ENCODE results near the gene ELOA2.

ELOA2 gene

GRCh38 chr18:47035156-47035671 is at the start of gene ELOA2:
TSS of gene ELOA2 (minus strand) at chr18:47035621. CDS start at chr18:47035264, 357 bp downstream.
- Histone ChIP-seq H3K4me1 (ENCODE audit: insufficient read depth, low read length) (no peaks in the 10 kb centered on the region), H3K9ac (ENCODE audit: low read depth, low read length) (no peak within 1 kb of the TSS), H3K36me3 (ENCODE audit: insufficient read depth, low read length) (no peaks in the 10 kb centered on the region)

GRCh38 chr18:47081578-47081977 is 46.2 kb upstream of the ELOA2 start:
- no peaks in the 10 kb centered on the region for H3K27me3 ChIP-seq (ENCODE audit: insufficient read depth, low read length, poor library complexity)
- H3K36me3 ChIP-seq (ENCODE audit: insufficient read depth, low read length) = no peaks in the 10 kb centered on the region
- no peak overlapping the region for H3K4me2 ChIP-seq (ENCODE audit: insufficient read depth, low read length)
- ATAC-seq (ENCODE audit: insufficient read depth, low read depth) (no peak), DNase-seq (no peak)
- no peak overlapping the region for H3K9ac ChIP-seq (ENCODE audit: low read depth, low read length)
- no peaks in the 10 kb centered on the region for H3K4me1 ChIP-seq (ENCODE audit: insufficient read depth, low read length)
- H2AFZ ChIP-seq (ENCODE audit: low read depth, low read length) = no peak overlapping the region
- no peaks in the 10 kb centered on the region for H4K20me1 ChIP-seq (ENCODE audit: insufficient read depth, low read length)
- H3K9me3 ChIP-seq (ENCODE audit: insufficient read depth, low read length, severe bottlenecking) = no peaks in the 10 kb centered on the region
- TF ChIP-seq EZH2 (IDR thresholded peaks at IDR 0.05; ENCODE audit: borderline replicate concordance, low read depth, low read length, severe bottlenecking) (no peak), CTCF (IDR thresholded peaks at IDR 0.05; ENCODE audit: borderline replicate concordance, extremely low read depth, low read length, poor library complexity, severe bottlenecking) (no peak)
- no peak overlapping the region for H3K4me3 ChIP-seq (ENCODE audit: low read depth in 1 of 2, low read length in 2 of 2)
- H3K27ac ChIP-seq (ENCODE audit: low read length) = no peak overlapping the region
- no peaks in the 10 kb centered on the region for H3K79me2 ChIP-seq (ENCODE audit: insufficient read depth, low read length)

More at GRCh38 chr18:47035156-47035671, at the start of gene ELOA2:
- H3K79me2 ChIP-seq (ENCODE audit: insufficient read depth, low read length) = no peaks in the 10 kb centered on the region
- H3K4me3 ChIP-seq (ENCODE audit: low read depth in 1 of 2, low read length in 2 of 2) = no peak within 1 kb of the TSS
- no peaks in the 10 kb centered on the region for H4K20me1 ChIP-seq (ENCODE audit: insufficient read depth, low read length)
- peaks cover 7% of the 10 kb centered on the region for H3K27me3 ChIP-seq (ENCODE audit: insufficient read depth, low read length, poor library complexity)
- H2AFZ ChIP-seq (ENCODE audit: low read depth, low read length) = no peak within 1 kb of the TSS
- H3K4me2 ChIP-seq (ENCODE audit: insufficient read depth, low read length) = no peak within 1 kb of the TSS
- DNase-seq = no peak
- H3K9me3 ChIP-seq (ENCODE audit: insufficient read depth, low read length, severe bottlenecking) = no peaks in the 10 kb centered on the region
- H3K27ac ChIP-seq (ENCODE audit: low read length) = no peak within 1 kb of the TSS
- TF ChIP-seq CTCF (IDR thresholded peaks at IDR 0.05; ENCODE audit: borderline replicate concordance, extremely low read depth, low read length, poor library complexity, severe bottlenecking) (no peak), EZH2 (IDR thresholded peaks at IDR 0.05; ENCODE audit: borderline replicate concordance, low read depth, low read length, severe bottlenecking) (no peak)
- no peak for ATAC-seq (ENCODE audit: insufficient read depth, low read depth)

- H2AFZ ChIP-seq (ENCODE audit: low read depth, low read length) = no peak overlapping the region
- ATAC-seq (ENCODE audit: insufficient read depth, low read depth) = no peak
Observed at GRCh38 chr18:47080872-47081271, 45.5 kb upstream of the ELOA2 start.

More at GRCh38 chr18:47080872-47081271, 45.5 kb upstream of the ELOA2 start:
- no peak overlapping the region for H3K27ac ChIP-seq (ENCODE audit: low read length)
- DNase-seq = no peak
- no peaks in the 10 kb centered on the region for H3K4me1 ChIP-seq (ENCODE audit: insufficient read depth, low read length)
- no peaks in the 10 kb centered on the region for H3K9me3 ChIP-seq (ENCODE audit: insufficient read depth, low read length, severe bottlenecking)
- TF ChIP-seq EZH2 (IDR thresholded peaks at IDR 0.05; ENCODE audit: borderline replicate concordance, low read depth, low read length, severe bottlenecking) (no peak), CTCF (IDR thresholded peaks at IDR 0.05; ENCODE audit: borderline replicate concordance, extremely low read depth, low read length, poor library complexity, severe bottlenecking) (no peak)
- no peaks in the 10 kb centered on the region for H3K79me2 ChIP-seq (ENCODE audit: insufficient read depth, low read length)
- no peaks in the 10 kb centered on the region for H3K36me3 ChIP-seq (ENCODE audit: insufficient read depth, low read length)
- no peaks in the 10 kb centered on the region for H4K20me1 ChIP-seq (ENCODE audit: insufficient read depth, low read length)
- H3K4me3 ChIP-seq (ENCODE audit: low read depth in 1 of 2, low read length in 2 of 2) = no peak overlapping the region
- no peaks in the 10 kb centered on the region for H3K27me3 ChIP-seq (ENCODE audit: insufficient read depth, low read length, poor library complexity)
- no peak overlapping the region for H3K4me2 ChIP-seq (ENCODE audit: insufficient read depth, low read length)
- no peak overlapping the region for H3K9ac ChIP-seq (ENCODE audit: low read depth, low read length)
